GM19099 (cell line): ENCODE results near the gene EXOC4.

Experiments
- POLR2A ChIP-seq: IDR thresholded peaks from 3 replicates; pipeline ENCODE4 v1.6.1; 2011; ENCODE audit warnings: low read depth; ENCODE audit not compliant: insufficient read length; ENCODE audit errors: extremely low read depth

Gene EXOC4

DNA sequence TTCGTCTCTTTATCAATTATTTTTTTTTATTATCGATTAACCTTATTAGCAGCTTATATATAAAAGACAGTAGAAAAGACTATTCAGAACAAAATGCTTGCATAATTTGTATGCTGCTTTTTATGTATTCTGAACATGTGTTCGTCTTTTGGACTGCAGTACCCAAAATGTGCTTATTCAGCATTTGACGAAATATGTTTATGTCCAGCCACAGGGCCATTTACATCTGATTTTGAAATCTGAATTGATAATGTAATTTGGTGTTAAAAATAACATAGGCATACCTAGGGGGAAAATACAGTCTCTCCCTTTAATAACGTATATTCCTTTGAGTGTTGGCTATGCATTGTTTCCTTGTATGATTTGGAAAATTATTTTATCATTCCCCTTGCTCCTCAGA, 386.0 kb downstream of the EXOC4 start:
- no peak for TF ChIP-seq POLR2A

DNA sequence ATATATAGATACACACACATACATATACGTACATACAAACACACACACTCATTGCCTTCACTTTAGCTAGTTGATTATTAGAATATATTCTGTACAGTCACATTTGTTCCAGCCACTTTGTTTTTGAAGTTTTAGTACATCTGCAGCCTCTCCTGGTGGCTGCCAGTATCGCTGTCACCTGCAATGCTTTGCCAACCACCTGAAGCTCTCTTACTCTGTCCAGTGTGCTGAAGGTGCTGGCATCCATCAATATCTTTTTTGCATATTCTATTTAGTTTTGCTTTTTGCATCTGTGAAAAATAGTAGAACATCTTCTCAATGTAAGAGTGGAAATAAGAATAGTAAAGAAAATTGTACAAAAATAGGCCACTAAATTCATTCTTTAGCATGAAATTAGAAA, 388.6 kb downstream of the EXOC4 start:
- no peak for TF ChIP-seq POLR2A

DNA sequence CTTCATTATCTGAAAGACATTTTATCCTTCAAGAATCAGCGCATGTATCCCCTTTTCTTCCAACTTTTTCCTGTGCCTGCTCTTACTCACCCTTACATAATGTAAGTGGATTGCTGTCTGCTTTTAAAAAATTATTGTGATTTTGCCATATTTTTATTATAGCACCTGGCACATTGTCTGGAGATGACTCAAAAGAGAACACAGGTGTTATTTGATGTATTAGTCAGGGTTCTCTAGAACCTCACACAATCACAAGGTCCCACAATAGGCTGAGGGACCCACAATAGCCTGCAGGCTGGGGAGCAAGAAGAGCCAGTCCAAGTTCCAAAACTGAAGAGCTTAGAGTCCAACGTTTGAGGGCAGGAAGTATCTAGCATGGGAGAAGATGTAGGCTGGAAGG, 390.0 kb downstream of the EXOC4 start:
- TF ChIP-seq POLR2A = no peak

DNA sequence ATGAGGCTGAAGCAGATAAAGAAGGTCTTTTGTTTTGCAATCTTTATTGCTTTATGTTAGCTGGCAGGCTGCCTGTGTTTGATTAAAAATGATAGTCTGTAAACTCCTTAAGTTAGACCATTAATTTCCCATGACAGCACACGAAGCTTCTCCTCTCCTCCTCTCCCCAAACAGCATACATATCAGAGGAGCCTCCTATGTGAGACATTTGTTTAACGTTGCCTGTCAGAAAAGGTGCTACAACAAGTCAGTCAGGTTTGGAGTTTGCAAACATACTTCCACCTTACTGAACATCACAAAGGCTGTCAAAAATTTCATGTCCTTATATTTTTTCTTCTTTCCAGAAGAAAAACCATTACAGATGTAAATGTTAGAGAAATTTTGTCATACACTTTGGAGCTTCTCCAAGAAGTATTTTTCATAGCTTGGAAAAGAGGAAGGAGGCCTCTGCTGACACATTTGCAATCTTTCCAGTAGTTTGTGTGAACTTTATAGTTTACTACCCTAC, 393.1 kb downstream of the EXOC4 start:
- no peak for TF ChIP-seq POLR2A

DNA sequence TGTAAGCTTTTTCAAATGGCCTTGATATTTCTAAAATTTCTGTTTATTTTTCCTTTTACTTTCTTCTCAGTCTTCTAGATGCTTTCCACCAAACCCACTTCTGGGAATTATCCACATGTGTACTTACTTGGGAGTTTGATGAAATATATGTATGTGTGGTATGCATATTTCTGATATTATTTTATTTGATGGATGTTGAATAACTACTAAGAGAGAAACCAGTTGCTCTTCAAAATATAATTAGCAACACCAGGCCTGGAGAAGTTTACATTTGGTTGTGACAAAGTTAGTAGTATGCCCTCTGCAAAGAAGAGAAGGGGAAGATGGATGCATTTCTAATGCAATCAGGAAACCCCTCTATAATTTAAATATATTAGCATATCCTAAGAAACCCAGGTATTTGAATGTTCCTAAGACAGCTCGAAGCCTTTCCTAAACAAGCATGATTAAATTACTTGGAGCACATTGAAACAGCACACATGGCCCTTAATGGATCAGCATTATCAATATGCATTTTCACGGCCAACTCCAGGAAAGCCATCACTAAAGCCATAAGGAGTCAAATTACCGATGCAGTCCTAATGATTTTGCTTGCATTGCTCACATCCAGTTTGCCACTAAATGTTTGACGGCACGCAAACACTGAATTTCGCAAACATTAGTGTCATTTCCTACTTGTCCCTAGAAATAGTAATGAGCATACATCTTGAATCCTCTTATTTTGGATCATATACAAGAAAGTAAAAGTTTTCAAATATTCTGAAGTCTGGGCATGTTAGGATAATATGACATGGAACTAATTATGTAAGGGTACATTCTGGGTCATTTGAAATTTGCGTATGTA, 393.8 kb downstream of the EXOC4 start:
- TF ChIP-seq POLR2A = no peak

DNA sequence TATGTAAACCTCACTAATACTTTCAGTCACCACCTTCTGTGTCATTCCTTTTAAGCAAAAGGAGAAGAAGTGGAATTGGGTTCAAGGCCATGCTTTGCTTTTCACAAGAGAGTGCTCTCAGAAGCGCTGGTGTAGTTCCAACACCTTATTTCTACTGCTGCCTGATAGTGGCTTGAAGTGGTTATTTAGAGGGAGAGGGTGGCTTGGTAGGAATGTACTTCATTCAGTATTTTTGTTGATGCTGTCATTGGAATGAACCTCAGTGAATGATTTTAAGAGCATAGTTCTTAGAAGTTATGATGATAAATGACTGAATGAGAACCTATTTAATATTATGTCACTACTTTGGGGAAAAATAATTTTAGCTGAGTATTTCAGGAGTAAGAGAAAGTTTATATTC, 396.7 kb downstream of the EXOC4 start:
- no peak for TF ChIP-seq POLR2A

DNA sequence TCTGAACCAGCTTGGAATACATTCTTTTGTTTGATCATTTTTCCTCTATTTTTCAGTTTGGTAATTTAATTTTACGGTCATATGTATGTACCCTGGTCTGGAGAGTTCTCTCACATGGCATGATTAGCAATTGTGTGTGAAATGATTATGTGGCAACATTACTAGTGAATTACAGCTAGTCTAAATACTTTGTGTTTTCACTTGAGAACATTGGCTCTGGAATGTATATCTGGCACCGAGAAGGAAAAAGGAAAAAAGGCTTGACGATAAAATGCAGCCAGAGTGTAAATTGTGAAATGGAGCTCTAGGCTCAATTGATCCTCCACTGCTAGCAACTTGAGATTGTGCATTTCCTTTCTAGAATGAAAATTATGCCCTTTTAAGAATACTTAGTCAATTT, 397.2 kb downstream of the EXOC4 start:
- no peak for TF ChIP-seq POLR2A

DNA sequence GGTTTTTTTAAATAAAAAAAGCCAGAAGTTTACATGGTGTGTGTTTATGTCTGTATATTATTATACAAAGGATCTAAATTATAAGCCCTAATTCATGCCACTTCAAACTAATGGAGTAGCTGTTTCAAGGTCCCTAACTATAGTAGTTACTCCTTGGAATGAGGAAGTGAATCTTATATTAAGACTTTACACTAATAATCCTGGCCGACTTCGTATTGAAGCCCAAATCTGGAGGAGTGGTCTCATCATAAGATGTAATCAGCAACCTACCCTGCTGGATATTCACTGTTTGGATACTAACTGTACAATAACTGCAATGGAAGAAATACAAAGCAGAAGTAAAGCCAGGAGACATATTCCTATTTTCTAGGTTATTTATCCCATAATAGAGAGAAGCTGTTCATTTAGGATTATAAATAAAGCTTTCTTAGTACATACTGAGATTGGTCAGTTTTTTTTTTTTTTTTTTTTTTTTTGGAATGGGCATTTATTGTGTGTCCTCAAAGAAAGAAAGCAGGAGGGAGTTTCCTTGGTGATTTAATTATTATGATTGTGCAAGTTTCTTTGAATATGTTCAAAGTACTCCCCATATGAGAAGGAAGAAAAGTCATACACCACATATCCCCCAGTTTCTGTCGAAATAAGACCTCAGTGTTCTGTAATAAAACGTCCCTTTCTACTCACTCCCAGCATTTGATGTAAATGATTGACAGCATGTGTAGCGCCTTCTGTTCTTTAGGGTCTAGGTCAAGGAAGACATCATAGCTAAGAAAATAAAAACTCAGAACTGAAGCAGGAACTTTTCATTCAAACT, 397.8 kb downstream of the EXOC4 start:
- no peak for TF ChIP-seq POLR2A

DNA sequence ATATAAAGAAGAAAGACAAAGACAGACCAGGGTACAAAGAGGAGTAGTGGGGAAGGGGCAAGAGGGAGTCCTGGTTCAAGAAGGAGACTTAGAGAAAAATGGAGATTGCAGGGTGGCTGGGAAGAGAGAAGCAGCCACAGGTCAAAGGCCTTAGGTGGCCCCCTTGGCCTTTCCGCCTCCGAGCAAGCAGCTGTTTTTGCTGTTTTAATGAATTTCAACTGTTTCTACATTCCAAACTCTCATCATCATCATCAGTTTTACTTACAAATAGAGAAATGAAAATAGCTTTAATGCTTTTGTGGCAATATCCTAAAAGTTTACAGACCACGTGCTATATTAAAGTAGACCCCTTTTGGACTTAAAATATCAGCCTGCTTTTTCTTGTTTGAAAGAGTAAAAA, 399.7 kb downstream of the EXOC4 start:
- no peak for TF ChIP-seq POLR2A

DNA sequence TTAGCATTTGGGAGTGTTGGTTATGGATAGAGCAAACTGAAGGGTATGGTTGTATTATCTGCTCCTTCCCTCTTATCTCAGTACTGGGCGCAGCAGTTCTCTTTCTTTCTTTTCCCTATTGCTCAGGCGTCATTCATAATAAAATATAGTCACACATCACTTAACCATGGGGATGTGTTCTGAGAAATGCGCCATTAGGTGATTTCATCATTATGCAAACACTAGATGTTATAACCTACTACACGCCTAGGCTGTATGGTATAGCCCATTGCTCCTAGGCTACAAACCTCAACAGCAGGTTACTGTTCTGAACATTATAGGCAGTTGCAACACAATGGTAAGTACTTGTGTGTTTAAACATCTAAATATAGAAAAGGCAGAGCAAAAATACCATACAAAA, 401.7 kb downstream of the EXOC4 start:
- no peak for TF ChIP-seq POLR2A

DNA sequence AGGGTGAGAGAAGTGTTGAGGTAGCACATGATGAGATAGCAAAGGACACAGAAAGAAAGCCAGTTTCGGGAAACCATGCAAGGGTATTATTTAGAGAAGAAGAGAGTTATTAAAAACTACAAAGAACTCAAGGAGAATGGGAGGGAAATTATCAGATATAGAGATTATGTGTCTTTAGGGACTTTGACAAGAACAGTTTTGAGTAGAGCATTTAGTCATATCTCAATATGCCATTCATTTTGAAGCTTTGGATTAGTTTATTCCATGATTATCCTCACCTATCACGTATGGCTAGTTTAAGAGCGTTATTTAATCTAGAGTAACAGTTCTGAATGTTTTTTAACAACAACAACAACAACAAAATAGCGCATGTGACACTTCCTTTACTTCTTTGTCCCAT, 409.4 kb downstream of the EXOC4 start:
- no peak for TF ChIP-seq POLR2A

DNA sequence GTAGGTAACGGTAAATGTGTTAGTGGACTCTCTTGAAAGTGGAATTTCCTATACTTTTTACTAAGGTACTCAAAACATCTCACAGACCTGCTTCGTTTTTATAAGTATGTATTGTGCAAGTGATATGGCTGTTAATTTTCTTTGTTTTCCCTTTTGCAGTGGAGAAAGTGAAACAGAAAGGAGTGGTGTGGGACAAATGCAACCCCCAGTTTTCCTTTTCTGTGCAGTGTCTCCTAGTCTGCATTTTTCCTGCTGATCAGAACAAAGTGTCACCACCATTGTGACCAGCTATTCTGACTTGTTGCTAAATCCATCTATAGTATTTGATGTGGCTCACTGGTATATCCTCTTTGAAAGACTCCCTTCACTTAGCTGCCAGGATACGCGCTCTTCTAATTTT, 410.0 kb downstream of the EXOC4 start:
- TF ChIP-seq POLR2A = no peak

DNA sequence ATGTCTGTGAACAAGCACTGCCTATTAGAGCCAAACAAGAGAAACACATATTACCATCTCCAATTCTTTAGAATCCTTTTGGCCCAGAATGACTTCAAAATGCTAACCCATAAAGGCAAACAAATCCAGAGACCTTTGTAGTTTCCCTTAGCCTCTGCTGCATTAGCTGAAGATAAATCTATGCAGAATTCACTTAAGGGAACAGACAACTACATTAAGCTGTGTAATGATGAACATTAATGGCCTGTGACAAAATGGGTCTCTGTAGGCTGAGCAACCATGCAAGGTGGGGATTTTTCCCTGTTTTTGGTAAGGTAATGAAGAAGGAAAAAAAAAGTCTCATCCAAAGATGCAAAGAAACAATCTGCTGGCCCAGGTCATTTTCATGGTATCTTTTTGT, 411.6 kb downstream of the EXOC4 start:
- TF ChIP-seq POLR2A = no peak

DNA sequence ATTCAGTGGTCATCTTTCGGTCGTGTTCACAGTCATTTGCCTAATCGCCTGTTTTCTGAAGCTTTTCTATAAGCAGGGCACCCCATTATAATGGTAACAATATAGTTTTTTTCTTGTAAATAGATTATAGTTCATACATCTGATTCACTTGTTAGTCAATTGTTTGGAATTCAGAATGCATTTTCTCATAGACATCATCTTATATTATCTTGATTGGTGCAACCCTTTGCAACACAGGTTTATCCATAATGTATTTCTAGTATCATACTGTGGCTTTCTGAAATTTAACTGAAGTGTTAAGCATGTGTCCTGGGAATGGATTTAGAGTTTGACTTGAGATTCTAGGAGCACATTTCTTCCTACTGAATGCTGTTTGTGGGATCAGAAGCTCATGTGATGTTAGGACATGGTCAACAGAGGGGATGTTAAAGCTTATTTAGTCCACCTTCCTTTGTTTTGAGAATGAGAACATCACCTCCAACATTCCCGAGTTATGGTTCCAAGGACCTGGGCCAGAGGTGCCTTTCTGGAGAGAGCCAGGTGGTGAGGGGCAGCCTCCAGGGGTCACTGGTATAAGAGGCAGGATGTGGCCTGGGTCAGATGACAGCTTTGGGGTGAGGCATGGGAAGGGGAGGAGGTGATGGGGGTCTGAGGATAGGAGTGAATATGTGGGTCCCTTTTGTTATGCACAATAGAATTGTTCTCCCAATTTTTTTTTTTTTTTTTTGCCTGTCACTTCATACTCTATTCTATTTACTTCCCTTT, 415.6 kb downstream of the EXOC4 start:
- TF ChIP-seq POLR2A = no peak

DNA sequence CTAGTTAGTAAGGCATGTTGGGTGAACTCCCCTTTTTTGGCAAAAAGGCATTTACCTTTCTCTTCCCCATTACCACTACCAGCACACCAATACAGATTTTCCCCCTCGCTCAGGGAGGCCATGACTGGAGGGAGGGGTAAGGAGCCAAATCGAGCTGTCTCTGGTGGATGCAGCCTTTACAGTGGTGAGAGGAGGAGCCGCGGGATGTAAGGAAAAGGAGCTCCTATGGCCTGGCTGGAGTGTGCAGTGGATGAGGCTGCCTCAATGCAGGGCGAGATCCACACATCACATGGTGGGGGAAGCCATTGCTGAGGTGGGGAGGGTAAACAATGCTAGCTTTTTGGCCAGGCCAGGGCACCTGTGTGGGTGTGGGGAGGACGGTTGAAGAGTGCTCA, 416.2 kb downstream of the EXOC4 start:
- TF ChIP-seq POLR2A = no peak
